GM18499 (cell line): ENCODE measurements around the gene NAB2.
"Not testable (repeated sequence)": the region's sequence is repeated elsewhere in the genome, so short reads cannot be mapped to it uniquely, and the experiment has no call there.

Experiments
- ATAC-seq: cut with Tn5 transposase; IDR thresholded peaks from one replicate; pipeline ENCODE4 v1.9.1; 2021; ENCODE audit warnings: moderate number of reproducible peaks; ENCODE audit not compliant: insufficient read depth, unreplicated experiment

The NAB2 gene

GRCh38 chr12:57088354-57089270, at the start of gene NAB2:
NAB2 (plus strand) TSS chr12:57089114; CDS start chr12:57089272, 158 bp downstream.
- peak; percentile 29 for ATAC-seq

- no peak for ATAC-seq
These were observed 48.7 kb upstream of the NAB2 start for GRCh38 chr12:57040211-57040610.

- ATAC-seq = no peak
These were observed 48.2 kb upstream of the NAB2 start for GRCh38 chr12:57040750-57041149.

GRCh38 chr12:57042695-57043094, 46.2 kb upstream of the NAB2 start:
- ATAC-seq = no peak

GRCh38 chr12:57044468-57044867, 44.4 kb upstream of the NAB2 start:
- ATAC-seq = no peak

- ATAC-seq = no peak
These were observed 44.0 kb upstream of the NAB2 start for GRCh38 chr12:57044889-57045288.

GRCh38 chr12:57046086-57046791, 42.7 kb upstream of the NAB2 start:
- no peak for ATAC-seq

- no peak for ATAC-seq
These were observed 41.7 kb upstream of the NAB2 start for GRCh38 chr12:57046947-57047890.

- ATAC-seq = no peak
These were observed 40.9 kb upstream of the NAB2 start for GRCh38 chr12:57047981-57048380.

GRCh38 chr12:57048423-57049118, 40.3 kb upstream of the NAB2 start:
- ATAC-seq = no peak

- ATAC-seq = no peak
These were observed 39.8 kb upstream of the NAB2 start for GRCh38 chr12:57049119-57049446.

GRCh38 chr12:57049890-57050289, 39.0 kb upstream of the NAB2 start, which contains the start of gene MYO1A:
MYO1A (minus strand) TSS chr12:57050129; CDS start chr12:57048323, 1,806 bp downstream.
- ATAC-seq = no peak

GRCh38 chr12:57051011-57051410, 37.9 kb upstream of the NAB2 start:
- ATAC-seq = no peak

GRCh38 chr12:57053146-57053545, 35.8 kb upstream of the NAB2 start:
- not testable (repeated sequence) for ATAC-seq

GRCh38 chr12:57053901-57054300, 35.0 kb upstream of the NAB2 start:
- not testable (repeated sequence) for ATAC-seq

- ATAC-seq = no peak
These were observed 33.1 kb upstream of the NAB2 start for GRCh38 chr12:57055824-57056223.

- ATAC-seq = no peak
These were observed 31.7 kb upstream of the NAB2 start for GRCh38 chr12:57057067-57057751.

- no peak for ATAC-seq
These were observed 30.5 kb upstream of the NAB2 start for GRCh38 chr12:57058454-57058853.

GRCh38 chr12:57063991-57064685, 24.8 kb upstream of the NAB2 start:
- no peak for ATAC-seq
